GM12878 (cell line): ENCODE results near the gene LIFR. TPM values are rescaled to one million over a fixed set of nuclear protein-coding genes. Genes with fewer than 3 reads are reported as not detected.

ENCODE experiments used
- ATAC-seq: fragments of 200-7000 bp; cut with Tn5 transposase; 3 replicates; pipeline ENCODE4 v1.9.1; 2020; ENCODE audit warnings: mild to moderate bottlenecking, moderate library complexity
- BruUV-seq: library from RNA; stranded (reverse); fragments of 400-500 nt; replicated peaks from 2 replicates; lab custom pipeline; 2021; lab: Mats Ljungman, UMichigan
- CTCF ChIA-PET: fragments of 300-600 bp; sonication (Branson Sonifier 250); formaldehyde crosslinking; extraction: SDS; loops from one replicate; lab custom pipeline; 2021; ENCODE audit warnings: inconsistent platforms; lab: Yijun Ruan, JAX
- POLR2A ChIA-PET: fragments of 350-600 bp; formaldehyde crosslinking; extraction: SDS; loops from one replicate; lab custom pipeline; 2021; ENCODE audit warnings: inconsistent platforms; lab: Charles Lee
- RAD21 ChIA-PET: fragments of 300-600 bp; sonication (Branson Sonifier 250); formaldehyde crosslinking; loops from one replicate; lab custom pipeline; 2023; ENCODE audit warnings: antibody characterized with exemption; ENCODE audit not compliant: unreplicated experiment; lab: Charles Lee
- SMC1A ChIA-PET: fragments of 300-600 bp; sonication (Branson Sonifier 250); formaldehyde crosslinking; loops from one replicate; lab custom pipeline; 2023; ENCODE audit not compliant: unreplicated experiment, uncharacterized antibody; lab: Charles Lee
- DNase-seq: peaks from one replicate; pipeline ENCODE4 v3.0.0-alpha.2; 2011; ENCODE audit warnings: low read depth, low spot score
- FAIRE-seq: peaks from 3 replicates; lab custom pipeline; 2011; peaks lifted over from hg19 to GRCh38; lab: Jason Lieb, UNC
- H2AFZ ChIP-seq: 2 replicates; pipeline ENCODE4 v1.6.0; 2011; ENCODE audit warnings: low read depth, low read length, control low read depth; ENCODE audit not compliant: control insufficient read depth
- H3K27ac ChIP-seq: 2 replicates; pipeline ENCODE4 v1.5.1; 2011; ENCODE audit warnings: control low read depth; ENCODE audit not compliant: control insufficient read depth, insufficient read depth
- H3K27me3 ChIP-seq, 2 experiments: replicated peaks in 1 of 2; 2 replicates each; pipeline versions ENCODE4 v1.6.0 to v1.6.1; 2011; ENCODE audit warnings: low read length in 1 of 2; ENCODE audit not compliant: control insufficient read depth in 2 of 2, insufficient read depth in 2 of 2
- H3K36me3 ChIP-seq, 2 experiments: 2 replicates each; pipeline ENCODE4 v1.5.1; 2011; ENCODE audit warnings: low read length in 1 of 2; ENCODE audit not compliant: control insufficient read depth in 2 of 2, insufficient read depth in 2 of 2
- H3K4me1 ChIP-seq: 2 replicates; pipeline ENCODE4 v1.6.1; 2011; ENCODE audit warnings: mild to moderate bottlenecking, low read length, moderate library complexity, mixed read lengths; ENCODE audit not compliant: control insufficient read depth, insufficient read depth
- H3K4me2 ChIP-seq: 2 replicates; pipeline ENCODE4 v1.6.0; 2011; ENCODE audit warnings: control low read depth; ENCODE audit not compliant: control insufficient read depth, insufficient read depth
- H3K4me3 ChIP-seq: fragments of 200-600 bp; sonication (generic); 2 replicates; pipeline ENCODE4 v1.5.1; 2016
- H3K79me2 ChIP-seq: 2 replicates; pipeline ENCODE4 v1.6.0; 2011; ENCODE audit warnings: low read length; ENCODE audit not compliant: control insufficient read depth, insufficient read depth
- H3K9ac ChIP-seq: 2 replicates; pipeline ENCODE4 v1.8.0; 2011; ENCODE audit warnings: low read length, control low read depth, mixed read lengths; ENCODE audit not compliant: control insufficient read depth, insufficient read depth
- H3K9me3 ChIP-seq: replicated peaks from 3 replicates; pipeline ENCODE4 v1.5.1; 2011; ENCODE audit warnings: mild to moderate bottlenecking, low read length; ENCODE audit not compliant: control insufficient read depth, insufficient read depth
- H4K20me1 ChIP-seq: 2 replicates; pipeline ENCODE4 v1.6.0; 2011; ENCODE audit not compliant: control insufficient read depth, insufficient read depth
- ATF2 ChIP-seq: IDR thresholded peaks from 2 replicates; pipeline ENCODE4 v1.6.1; 2012; ENCODE audit warnings: low read length, inconsistent platforms
- CBFB ChIP-seq: IDR thresholded peaks from 2 replicates; pipeline ENCODE4 v1.6.1; 2016; ENCODE audit warnings: antibody characterized with exemption, low read depth
- EZH2 ChIP-seq: IDR thresholded peaks from 2 replicates; pipeline ENCODE4 v1.6.1; 2012; ENCODE audit warnings: low read depth, mild to moderate bottlenecking, control low read depth, inconsistent platforms, low read length, borderline replicate concordance; ENCODE audit not compliant: control insufficient read depth
- GABPA ChIP-seq: IDR thresholded peaks from 2 replicates; pipeline ENCODE4 v1.6.1; 2014; ENCODE audit warnings: antibody characterized with exemption, low read depth, mild to moderate bottlenecking, inconsistent platforms
- HDGF ChIP-seq: fragments of 450-650 bp; IDR thresholded peaks from 2 replicates; pipeline ENCODE4 v1.6.1; 2016; ENCODE audit warnings: antibody characterized with exemption
- JUNB ChIP-seq: IDR thresholded peaks from 2 replicates; pipeline ENCODE4 v1.6.1; 2016; ENCODE audit warnings: antibody characterized with exemption, mild to moderate bottlenecking
- KLF5 ChIP-seq: fragments of 450-650 bp; IDR thresholded peaks from 2 replicates; pipeline ENCODE4 v1.6.1; 2014; ENCODE audit warnings: mild to moderate bottlenecking; ENCODE audit not compliant: partially characterized antibody
- LARP7 ChIP-seq: fragments of 450-650 bp; IDR thresholded peaks from 2 replicates; pipeline ENCODE4 v1.6.1; 2017; ENCODE audit warnings: mild to moderate bottlenecking
- NBN ChIP-seq: fragments of 450-650 bp; IDR thresholded peaks from 2 replicates; pipeline ENCODE4 v1.6.1; 2016
- TARDBP ChIP-seq: IDR thresholded peaks from 2 replicates; pipeline ENCODE4 v1.6.1; 2016; ENCODE audit warnings: borderline replicate concordance
- TBL1XR1 ChIP-seq: IDR thresholded peaks from 2 replicates; pipeline ENCODE4 v1.6.1; 2012; ENCODE audit warnings: low read depth, low read length, improper control_type of control experiment
- ZNF384 ChIP-seq: IDR thresholded peaks from 2 replicates; pipeline ENCODE4 v1.6.1; 2012; ENCODE audit warnings: low read depth, mild to moderate bottlenecking, low read length, improper control_type of control experiment, borderline replicate concordance
- whole genome bisulfite sequencing: methylation state at CpG from one replicate; pipeline ENCODE4 v1.1.6; 2016; ENCODE audit warnings: low lambda C conversion rate; ENCODE audit not compliant: insufficient replicate concordance, insufficient coverage; ENCODE audit errors: missing lambda C conversion rate; 5-methylcytosine and 5-hydroxymethylcytosine counted together
- in situ Hi-C: fragments of 300-500 bp; cut with MboI; formaldehyde crosslinking; loops from 9 replicates; pipeline ENCODE4 v1.14.3; 2018; ENCODE audit warnings: mixed read lengths
- intact Hi-C: fragments of 100-400 bp; cut with micrococcal nuclease; formaldehyde crosslinking; loops from one replicate; pipeline ENCODE4 v1.14.2; 2022; ENCODE audit not compliant: unreplicated experiment
- polyA plus RNA-seq, 11 experiments: library from polyadenylated mRNA; depleted of rRNA in 4 of 11; unstranded in 6 of 11; stranded (reverse) in 5 of 11; fragments of >200 nt; fragmentation: Nextera tagmentation in 4 of 11; fragmentation: Illumina TruSeq in 1 of 11; extraction: Ambion mirVana in 4 of 11; extraction: Trizol in 1 of 11; gene quantifications; 1 replicate in 1 of 11; 2 replicates in 10 of 11; pipeline versions ENCODE4 v1.2.1 to v1.2.3, GENCODE V29; 2011 to 2016; ENCODE audit warnings: inconsistent platforms in 2 of 11, missing spikeins in 2 of 11, low read depth in 1 of 11
- total RNA-seq, 4 experiments: library from RNA; depleted of rRNA in 3 of 4; stranded (reverse); fragments of >200 nt in 3 of 4; fragmentation: Illumina TruSeq in 1 of 4; extraction: Trizol in 1 of 4; gene quantifications; 2 replicates each; pipeline versions ENCODE4 v1.2.1 to v1.2.3, GENCODE V29; 2013 to 2021
- TF ChIP-seq, protein P1 (sequence below): fragments of 450-650 bp; IDR thresholded peaks from 2 replicates; pipeline ENCODE4 v1.6.1; 2017; ENCODE audit warnings: borderline replicate concordance

LIFR gene
- total and polyA plus RNA-seq, 10 of the 15 experiments (the other 5 are each of a cell fraction or from before 2014, with no cell fraction given) = 0.10 TPM; not detected in 9

DNA sequence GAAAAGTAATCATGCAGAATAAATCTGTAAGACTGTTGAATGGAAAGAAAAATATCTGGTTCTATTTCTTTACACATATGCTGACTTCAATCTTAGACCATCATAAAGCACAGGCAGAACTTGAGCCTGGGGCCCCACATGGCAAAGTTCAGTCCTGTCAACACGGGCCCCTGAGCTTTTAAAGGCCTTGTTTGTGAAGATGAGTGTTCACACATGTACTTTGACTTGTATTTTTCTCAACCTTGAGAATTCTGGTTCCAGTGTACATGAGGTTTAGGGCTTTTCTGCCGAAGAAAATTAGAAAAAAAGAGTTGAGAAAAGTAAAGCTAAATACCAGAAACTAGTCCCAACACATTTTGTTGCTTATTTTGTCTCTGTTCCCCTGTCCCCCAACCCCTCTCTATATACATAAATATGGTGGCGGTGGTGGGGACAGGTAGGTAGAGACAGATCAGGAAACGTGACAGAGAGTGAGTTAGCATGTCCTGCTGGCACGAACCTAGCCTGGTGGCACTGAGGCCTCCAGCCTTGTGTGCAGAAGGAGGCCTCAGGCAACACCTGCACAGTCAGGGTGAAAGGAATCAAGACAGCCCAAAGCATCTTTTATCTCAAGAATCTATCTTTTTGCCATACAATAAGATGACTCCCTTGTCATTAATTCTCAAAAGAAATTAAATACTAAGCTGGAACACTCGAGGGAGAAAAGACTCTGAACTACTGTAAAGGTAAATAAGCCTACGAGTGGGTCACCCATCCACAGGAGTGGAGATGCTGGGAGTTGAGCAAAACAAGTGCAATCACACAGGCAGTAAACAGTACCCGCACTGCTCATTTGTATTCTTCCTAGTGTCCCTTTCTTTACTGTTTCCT is 22.9 kb downstream of the LIFR start:
- no peak overlapping the region for H3K4me2 ChIP-seq
- H2AFZ ChIP-seq = no peak overlapping the region
- POLR2A ChIA-PET = no interaction called here
- in situ Hi-C loops = no loop called here
- H3K27ac ChIP-seq = no peak overlapping the region
- DNase-seq (no peak), FAIRE-seq (no peak), ATAC-seq (no peak)
- SMC1A ChIA-PET = no interaction called here
- no peak overlapping the region for H3K9ac ChIP-seq
- CTCF ChIA-PET = no interaction called here
- no peak overlapping the region for H3K4me3 ChIP-seq
- TF ChIP-seq TBL1XR1 = no peak
- TF ChIP-seq GABPA = no peak
- no peak for TF ChIP-seq TARDBP
- TF ChIP-seq ATF2 = no peak
- TF ChIP-seq NBN = no peak
- no peak for TF ChIP-seq KLF5
- TF ChIP-seq LARP7 = no peak
- TF ChIP-seq, protein P1, sequence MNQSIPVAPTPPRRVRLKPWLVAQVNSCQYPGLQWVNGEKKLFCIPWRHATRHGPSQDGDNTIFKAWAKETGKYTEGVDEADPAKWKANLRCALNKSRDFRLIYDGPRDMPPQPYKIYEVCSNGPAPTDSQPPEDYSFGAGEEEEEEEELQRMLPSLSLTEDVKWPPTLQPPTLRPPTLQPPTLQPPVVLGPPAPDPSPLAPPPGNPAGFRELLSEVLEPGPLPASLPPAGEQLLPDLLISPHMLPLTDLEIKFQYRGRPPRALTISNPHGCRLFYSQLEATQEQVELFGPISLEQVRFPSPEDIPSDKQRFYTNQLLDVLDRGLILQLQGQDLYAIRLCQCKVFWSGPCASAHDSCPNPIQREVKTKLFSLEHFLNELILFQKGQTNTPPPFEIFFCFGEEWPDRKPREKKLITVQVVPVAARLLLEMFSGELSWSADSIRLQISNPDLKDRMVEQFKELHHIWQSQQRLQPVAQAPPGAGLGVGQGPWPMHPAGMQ = no peak
- TF ChIP-seq HDGF = no peak
- TF ChIP-seq EZH2 = no peak
- no peak for TF ChIP-seq CBFB
- TF ChIP-seq JUNB = no peak
- no peak for TF ChIP-seq ZNF384
- RAD21 ChIA-PET = no interaction called here
- no peaks in the 10 kb centered on the region for H4K20me1 ChIP-seq
- intact Hi-C loops = no loop called here
- no peaks in the 10 kb centered on the region for H3K4me1 ChIP-seq
- 13% methylated on average over 8 of the region's 8 CpGs for WGBS
- BruUV-seq = no TSS peak
- H3K27me3 ChIP-seq = no peaks in the 10 kb centered on the region; a peak in 1 of 4 replicates
- no peaks in the 10 kb centered on the region for H3K79me2 ChIP-seq
- no peaks in the 10 kb centered on the region for H3K9me3 ChIP-seq
- no peaks in the 10 kb centered on the region for H3K36me3 ChIP-seq
